ENCODE data around the gene GMDS.

The GMDS gene

GRCh38 chr6:1832844-1833787, 412.3 kb downstream of the GMDS start:
- no peak for DNase-seq (ENCODE audit: low read depth)

GRCh38 chr6:1832358-1832757, 413.0 kb downstream of the GMDS start:
- no peak for DNase-seq (ENCODE audit: low read depth)

GRCh38 chr6:1827984-1828793, 417.2 kb downstream of the GMDS start:
- no peak for DNase-seq (ENCODE audit: low read depth)

GRCh38 chr6:1825926-1826325, 419.5 kb downstream of the GMDS start:
- DNase-seq (ENCODE audit: low read depth) = no peak

- DNase-seq (ENCODE audit: low read depth) = no peak
Measured at GRCh38 chr6:1825277-1825676, 420.1 kb downstream of the GMDS start.

- no peak for DNase-seq (ENCODE audit: low read depth)
Measured at GRCh38 chr6:1821513-1822183, 423.8 kb downstream of the GMDS start.

GRCh38 chr6:1821164-1821512, 424.3 kb downstream of the GMDS start:
- no peak for DNase-seq (ENCODE audit: low read depth)

GRCh38 chr6:1820714-1821113, 424.7 kb downstream of the GMDS start:
- no peak for DNase-seq (ENCODE audit: low read depth)

GRCh38 chr6:1820165-1820564, 425.2 kb downstream of the GMDS start:
- DNase-seq (ENCODE audit: low read depth) = no peak

GRCh38 chr6:1819007-1819406, 426.4 kb downstream of the GMDS start:
- DNase-seq (ENCODE audit: low read depth) = no peak

GRCh38 chr6:1817033-1817761, 428.2 kb downstream of the GMDS start:
- DNase-seq (ENCODE audit: low read depth) = no peak

- DNase-seq (ENCODE audit: low read depth) = no peak
Measured at GRCh38 chr6:1815827-1816452, 429.5 kb downstream of the GMDS start.

GRCh38 chr6:1814279-1814678, 431.1 kb downstream of the GMDS start:
- no peak for DNase-seq (ENCODE audit: low read depth)

- DNase-seq (ENCODE audit: low read depth) = no peak
Measured at GRCh38 chr6:1812487-1812886, 432.9 kb downstream of the GMDS start.

- DNase-seq (ENCODE audit: low read depth) = no peak
Measured at GRCh38 chr6:1812034-1812433, 433.4 kb downstream of the GMDS start.

GRCh38 chr6:1810880-1811279, 434.5 kb downstream of the GMDS start:
- DNase-seq (ENCODE audit: low read depth) = no peak

GRCh38 chr6:1809291-1809988, 436.0 kb downstream of the GMDS start:
- DNase-seq (ENCODE audit: low read depth) = no peak

- DNase-seq (ENCODE audit: low read depth) = no peak
Measured at GRCh38 chr6:1806935-1807334, 438.5 kb downstream of the GMDS start.

GRCh38 chr6:1802491-1803395, 442.7 kb downstream of the GMDS start:
- DNase-seq (ENCODE audit: low read depth) = no peak

GRCh38 chr6:1801401-1801800, 444.0 kb downstream of the GMDS start:
- DNase-seq (ENCODE audit: low read depth) = no peak
